Measurements from ENCODE around the gene CLDN4.
A peak's percentile ranks its signal among the peaks of the same experiment; 100 is the strongest.
"Not testable (repeated sequence)": the region's sequence is repeated elsewhere in the genome, so short reads cannot be mapped to it uniquely, and the experiment has no call there.

Gene CLDN4

GRCh38 chr7:73840715-73841379, 10.1 kb downstream of the CLDN4 start:
- TF ChIP-seq TAF1 (IDR thresholded peaks at IDR 0.05; ENCODE audit: low read depth, low read length) (no peak), POLR2AphosphoS5 (IDR thresholded peaks at IDR 0.05; ENCODE audit: low read depth, low read length) (no peak), POLR2A (IDR thresholded peaks at IDR 0.05; ENCODE audit: low read depth, low read length) (no peak), POU2F2 (IDR thresholded peaks at IDR 0.05; ENCODE audit: low read depth, low read length) (no peak), PAX5 (IDR thresholded peaks at IDR 0.05; ENCODE audit: insufficient read depth, low read length, severe bottlenecking) (no peak), SPI1 (IDR thresholded peaks at IDR 0.05; ENCODE audit: low read depth, low read length) (no peak)
- DNase-seq (ENCODE audit: insufficient read length, low spot score) = no peak
- no peak for FAIRE-seq

GRCh38 chr7:73841689-73842066, 10.9 kb downstream of the CLDN4 start:
- no peak for FAIRE-seq
- no peak for DNase-seq (ENCODE audit: insufficient read length, low spot score)
- TF ChIP-seq POLR2A (IDR thresholded peaks at IDR 0.05; ENCODE audit: low read depth, low read length) = no peak
- no peak for TF ChIP-seq SPI1 (IDR thresholded peaks at IDR 0.05; ENCODE audit: low read depth, low read length)
- no peak for TF ChIP-seq POU2F2 (IDR thresholded peaks at IDR 0.05; ENCODE audit: low read depth, low read length)
- TF ChIP-seq TAF1 (IDR thresholded peaks at IDR 0.05; ENCODE audit: low read depth, low read length) = no peak
- TF ChIP-seq POLR2AphosphoS5 (IDR thresholded peaks at IDR 0.05; ENCODE audit: low read depth, low read length) = no peak
- no peak for TF ChIP-seq PAX5 (IDR thresholded peaks at IDR 0.05; ENCODE audit: insufficient read depth, low read length, severe bottlenecking)

GRCh38 chr7:73842067-73842976, 11.5 kb downstream of the CLDN4 start, which contains the start of gene METTL27:
TSS of gene METTL27 (minus strand) at chr7:73842516. CDS start at chr7:73842140, 376 bp downstream.
- peak; percentile 98 for DNase-seq (ENCODE audit: insufficient read length, low spot score)
- peak; percentile 87 for FAIRE-seq
- TF ChIP-seq TAF1 (IDR thresholded peaks at IDR 0.05; ENCODE audit: low read depth, low read length) (0 out of 2 replicates have a peak, but pooled peaks have one; percentile 13), POLR2A (IDR thresholded peaks at IDR 0.05; ENCODE audit: low read depth, low read length) (0 out of 2 replicates have a peak, but pooled peaks have one; percentile 35), SPI1 (IDR thresholded peaks at IDR 0.05; ENCODE audit: low read depth, low read length) (no peak), POU2F2 (IDR thresholded peaks at IDR 0.05; ENCODE audit: low read depth, low read length) (0 out of 2 replicates have a peak, but pooled peaks have one; percentile 4)

GRCh38 chr7:73844131-73844547, 13.3 kb downstream of the CLDN4 start:
- no peak for DNase-seq (ENCODE audit: insufficient read length, low spot score)
- no peak for FAIRE-seq
- peak; percentile 19; the same call in 1 of the 2 replicates for TF ChIP-seq SPI1 (IDR thresholded peaks at IDR 0.05; ENCODE audit: low read depth, low read length)
- TF ChIP-seq TAF1 (IDR thresholded peaks at IDR 0.05; ENCODE audit: low read depth, low read length) = no peak

- DNase-seq (ENCODE audit: insufficient read length, low spot score) = no peak
- TF ChIP-seq POLR2A (IDR thresholded peaks at IDR 0.05; ENCODE audit: low read depth, low read length) (no peak), PAX5 (IDR thresholded peaks at IDR 0.05; ENCODE audit: insufficient read depth, low read length, severe bottlenecking) (no peak), POU2F2 (IDR thresholded peaks at IDR 0.05; ENCODE audit: low read depth, low read length) (no peak), SPI1 (IDR thresholded peaks at IDR 0.05; ENCODE audit: low read depth, low read length) (no peak), POLR2AphosphoS5 (IDR thresholded peaks at IDR 0.05; ENCODE audit: low read depth, low read length) (no peak)
- no peak for FAIRE-seq
Measured at GRCh38 chr7:73844848-73845460, 14.2 kb downstream of the CLDN4 start.

- peak; percentile 5 for FAIRE-seq
- not testable (repeated sequence) for DNase-seq (ENCODE audit: insufficient read length, low spot score)
- peak; percentile 81 for TF ChIP-seq SPI1 (IDR thresholded peaks at IDR 0.05; ENCODE audit: low read depth, low read length)
Measured at GRCh38 chr7:73845701-73846195, 15.0 kb downstream of the CLDN4 start.

- DNase-seq (ENCODE audit: insufficient read length, low spot score) = no peak
- no peak for FAIRE-seq
- no peak for TF ChIP-seq POLR2AphosphoS5 (IDR thresholded peaks at IDR 0.05; ENCODE audit: low read depth, low read length)
Measured at GRCh38 chr7:73847941-73848723, 17.3 kb downstream of the CLDN4 start.

- DNase-seq (ENCODE audit: insufficient read length, low spot score) = no peak
- TF ChIP-seq POU2F2 (IDR thresholded peaks at IDR 0.05; ENCODE audit: low read depth, low read length) (no peak), TAF1 (IDR thresholded peaks at IDR 0.05; ENCODE audit: low read depth, low read length) (no peak)
- no peak for FAIRE-seq
Measured at GRCh38 chr7:73850781-73851207, 20.0 kb downstream of the CLDN4 start.

- FAIRE-seq (peak; percentile 66), DNase-seq (ENCODE audit: insufficient read length, low spot score) (no peak)
- no peak for TF ChIP-seq POLR2A (IDR thresholded peaks at IDR 0.05; ENCODE audit: low read depth, low read length)
- no peak for TF ChIP-seq POLR2AphosphoS5 (IDR thresholded peaks at IDR 0.05; ENCODE audit: low read depth, low read length)
- TF ChIP-seq POU2F2 (IDR thresholded peaks at IDR 0.05; ENCODE audit: low read depth, low read length) = peak; percentile 20; the same call in 1 of the 2 replicates
- no peak for TF ChIP-seq SPI1 (IDR thresholded peaks at IDR 0.05; ENCODE audit: low read depth, low read length)
Measured at GRCh38 chr7:73851410-73852338, 20.9 kb downstream of the CLDN4 start.
